IMR-90 (cell line): Measurements from ENCODE around the gene DHX40.

Source experiments
- BHLHE40 ChIP-seq: fragments of 150-350 bp; IDR thresholded peaks from 2 replicates; pipeline ENCODE4 v1.6.1; 2016; ENCODE audit warnings: mild to moderate bottlenecking, low read depth, low read length
- CEBPB ChIP-seq: IDR thresholded peaks from 2 replicates; pipeline ENCODE4 v1.6.1; 2012; ENCODE audit warnings: low read depth, low read length, improper control_type of control experiment
- CHD1 ChIP-seq: IDR thresholded peaks from 2 replicates; pipeline ENCODE4 v1.6.1; 2012; ENCODE audit warnings: low read depth, low read length, improper control_type of control experiment
- CTCF ChIP-seq: conservative IDR thresholded peaks from 2 replicates; pipeline ENCODE4 v1.5.1; 2012; ENCODE audit warnings: mild to moderate bottlenecking, low read depth, low read length, improper control_type of control experiment
- MAFK ChIP-seq: IDR thresholded peaks from 2 replicates; pipeline ENCODE4 v1.6.1; 2012; ENCODE audit warnings: low read depth, low read length, improper control_type of control experiment
- MXI1 ChIP-seq: IDR thresholded peaks from 2 replicates; pipeline ENCODE4 v1.6.1; 2012; ENCODE audit warnings: low read depth, mild to moderate bottlenecking, low read length, moderate library complexity, borderline replicate concordance
- NFE2L2 ChIP-seq: fragments of 150-350 bp; IDR thresholded peaks from 2 replicates; pipeline ENCODE4 v1.6.1; 2016; ENCODE audit warnings: low read depth, mild to moderate bottlenecking, low read length
- POLR2A ChIP-seq: IDR thresholded peaks from 2 replicates; pipeline ENCODE4 v1.6.1; 2012; ENCODE audit warnings: mild to moderate bottlenecking, low read depth, low read length
- RFX5 ChIP-seq: IDR thresholded peaks from 2 replicates; pipeline ENCODE4 v1.8.0; 2012; ENCODE audit warnings: low read depth, mild to moderate bottlenecking, low read length, moderate library complexity
- SMC3 ChIP-seq: fragments of 150-350 bp; IDR thresholded peaks from 2 replicates; pipeline ENCODE4 v1.6.1; 2016; ENCODE audit warnings: low read depth, mild to moderate bottlenecking, antibody characterized with exemption, low read length, moderate library complexity
- USF2 ChIP-seq: fragments of 150-350 bp; IDR thresholded peaks from 2 replicates; pipeline ENCODE4 v1.6.1; 2017; ENCODE audit warnings: mild to moderate bottlenecking, antibody characterized with exemption, low read length, low read depth

- TF ChIP-seq CTCF (no peak), USF2 (no peak), MAFK (no peak), MXI1 (no peak), CEBPB (no peak), POLR2A (no peak), SMC3 (no peak), BHLHE40 (no peak), CHD1 (no peak), NFE2L2 (no peak), RFX5 (no peak)
These were observed 51.8 kb downstream of the DHX40 start for GRCh38 chr17:59617156-59617732.
